ENCODE data around the gene USP21. TPM values are rescaled to one million over a fixed set of nuclear protein-coding genes. Genes with fewer than 3 reads are reported as not detected.

Gene USP21
- total and polyA plus RNA-seq, 2 donors (not counting 3 experiments of a cell fraction or from before 2014, with no cell fraction given) = 19.7 to 29.2 TPM

GRCh38 chr1:161177112-161177935, 18.0 kb downstream of the USP21 start, which contains the start of gene B4GALT3:
Gene B4GALT3 (minus strand): TSS chr1:161177507. CDS start chr1:161176060, 1,447 bp downstream.
- Histone ChIP-seq H3K27me3 (ENCODE audit: control insufficient read depth in 2 of 2, insufficient read depth in 2 of 2, low read length in 2 of 2) (no peaks in the 10 kb centered on the region), H4K20me1 (replicated peaks; ENCODE audit: control insufficient read depth, extremely low read depth, insufficient read depth, low read length) (no peaks in the 10 kb centered on the region), H3K4me1 (ENCODE audit: control insufficient read depth, extremely low read depth, insufficient read depth, low read length) (peaks cover 11% of the 10 kb centered on the region), H3K4me3 (replicated peaks in 1 of 3; ENCODE audit: insufficient read depth in 1 of 3, low read depth in 1 of 3, low read length in 3 of 3) (peak within 1 kb of the TSS; percentile 38 to 60 (median 57)), H3K79me2 (ENCODE audit: control insufficient read depth, insufficient read depth, low read length) (peaks cover 8% of the 10 kb centered on the region), H3K4me2 (ENCODE audit: insufficient read depth, low read length) (peak within 1 kb of the TSS; percentile 79), H3K9ac (replicated peaks; ENCODE audit: extremely low read depth, insufficient read depth, low read length) (peak within 1 kb of the TSS; percentile 71), H3K9me1 (replicated peaks; ENCODE audit: control insufficient read depth, extremely low read depth, insufficient read depth, low read length) (no peaks in the 10 kb centered on the region), H3K36me3 (ENCODE audit: control insufficient read depth in 2 of 2, extremely low read depth in 1 of 2, insufficient read depth in 2 of 2, low read length in 2 of 2) (peaks cover 0 to 7% of the 10 kb centered on the region in 2 experiments), H3K9me3 (replicated peaks; ENCODE audit: control insufficient read depth, insufficient read depth, low read length) (no peaks in the 10 kb centered on the region), H3K27ac (ENCODE audit: insufficient read depth, low read depth, low read length) (peak within 1 kb of the TSS; percentile 14), H2AFZ (ENCODE audit: low read depth, low read length) (peak within 1 kb of the TSS; percentile 75)
- ChIA-PET CTCF (interaction anchor here (1.0 to 2.5 kb wide), 5 partner anchors 12 to 205 kb away, joined by 3 to 10 read pairs (median 5); partner anchors contain the start of genes NDUFS2, PPOX and TOMM40L), POLR2A (interaction anchor here (1.0 to 1.1 kb wide), 2 partner anchors 12 to 25 kb away, joined by 3 to 4 read pairs; partner anchors contain the start of gene NDUFS2)
- DNase-seq (ENCODE audit: low read depth, low spot score) = peak; percentile 85
- FAIRE-seq = peak; percentile 64
- dilution Hi-C loops (cut with MboI; ENCODE audit: extremely low pct_ligation_motif_present, low sequenced_read_pairs) = no loop called here
- intact Hi-C loops (cut with micrococcal nuclease) = loop anchor here (1.0 kb wide), 1 partner anchor 11 kb away; the partner anchor contains the start of gene PPOX
- TF ChIP-seq POLR2AphosphoS5 (IDR thresholded peaks at IDR 0.05; ENCODE audit: insufficient read depth, low read depth, low read length) = peak; percentile 73
- peak; percentile 94 for TF ChIP-seq POLR2A (IDR thresholded peaks at IDR 0.05; ENCODE audit: low read depth, low read length)
- TF ChIP-seq JUN (IDR thresholded peaks at IDR 0.05; ENCODE audit: borderline replicate concordance, insufficient read depth, insufficient read length, low read depth) = no peak
- TF ChIP-seq MYC (IDR thresholded peaks at IDR 0.05; ENCODE audit: low read depth, low read length) = peak; percentile 24
- no peak for TF ChIP-seq MAX (IDR thresholded peaks at IDR 0.05; ENCODE audit: insufficient read depth, insufficient read length)
- TF ChIP-seq FOS (IDR thresholded peaks at IDR 0.05; ENCODE audit: borderline replicate concordance, insufficient read depth, low read length) = no peak
- no peak for TF ChIP-seq GATA2 (IDR thresholded peaks at IDR 0.05; ENCODE audit: insufficient read depth, insufficient read length, low read depth, low read length)
- TSS peak; percentile 96 for BruUV-seq (replicated peaks)

All from endothelial cell of umbilical vein (primary cell).